ENCODE measurements around the gene ASF1B.

The ASF1B gene

DNA sequence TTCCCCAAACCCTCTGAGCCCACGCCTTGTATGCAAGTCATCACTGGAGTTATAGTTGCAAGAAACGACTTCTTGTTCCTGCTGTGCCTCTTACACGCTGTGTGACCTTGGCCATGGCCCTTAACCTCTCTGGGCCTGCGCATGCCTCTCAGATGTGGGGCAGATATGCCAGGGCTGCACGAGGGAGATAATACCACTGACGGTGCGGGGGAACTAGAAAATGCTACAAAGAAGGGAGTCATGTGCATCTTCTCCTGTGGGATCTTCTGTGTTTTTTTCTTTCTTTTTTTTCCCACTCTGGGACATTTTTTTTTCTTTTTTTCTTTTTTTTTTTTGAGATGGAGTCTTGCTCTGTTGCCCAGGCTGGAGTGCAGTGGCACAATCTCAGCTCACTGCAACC, 41.5 kb downstream of the ASF1B start:
- TF ChIP-seq, protein P1, sequence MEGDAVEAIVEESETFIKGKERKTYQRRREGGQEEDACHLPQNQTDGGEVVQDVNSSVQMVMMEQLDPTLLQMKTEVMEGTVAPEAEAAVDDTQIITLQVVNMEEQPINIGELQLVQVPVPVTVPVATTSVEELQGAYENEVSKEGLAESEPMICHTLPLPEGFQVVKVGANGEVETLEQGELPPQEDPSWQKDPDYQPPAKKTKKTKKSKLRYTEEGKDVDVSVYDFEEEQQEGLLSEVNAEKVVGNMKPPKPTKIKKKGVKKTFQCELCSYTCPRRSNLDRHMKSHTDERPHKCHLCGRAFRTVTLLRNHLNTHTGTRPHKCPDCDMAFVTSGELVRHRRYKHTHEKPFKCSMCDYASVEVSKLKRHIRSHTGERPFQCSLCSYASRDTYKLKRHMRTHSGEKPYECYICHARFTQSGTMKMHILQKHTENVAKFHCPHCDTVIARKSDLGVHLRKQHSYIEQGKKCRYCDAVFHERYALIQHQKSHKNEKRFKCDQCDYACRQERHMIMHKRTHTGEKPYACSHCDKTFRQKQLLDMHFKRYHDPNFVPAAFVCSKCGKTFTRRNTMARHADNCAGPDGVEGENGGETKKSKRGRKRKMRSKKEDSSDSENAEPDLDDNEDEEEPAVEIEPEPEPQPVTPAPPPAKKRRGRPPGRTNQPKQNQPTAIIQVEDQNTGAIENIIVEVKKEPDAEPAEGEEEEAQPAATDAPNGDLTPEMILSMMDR (IDR thresholded peaks at IDR 0.05) = no peak
- no peak overlapping the region for H3K4me3 ChIP-seq (ENCODE audit: low read depth in 1 of 2, low read length in 1 of 2)
- peaks cover 70% of the 10 kb centered on the region for H3K36me3 ChIP-seq
- H3K27ac ChIP-seq = peak overlapping the region; percentile 32
- H3K27me3 ChIP-seq = no peaks in the 10 kb centered on the region
- no peaks in the 10 kb centered on the region for H3K9me3 ChIP-seq
- peaks cover 11 to 12% of the 10 kb centered on the region in 2 experiments for H3K4me1 ChIP-seq (ENCODE audit: control insufficient read depth in 1 of 2, insufficient read depth in 1 of 2, low read depth in 1 of 2, low read length in 1 of 2)

GRCh38 chr19:14093117-14093823, 43.1 kb downstream of the ASF1B start:
- Histone ChIP-seq H3K27me3 (peaks cover 6% of the 10 kb centered on the region), H3K27ac (no peak overlapping the region), H3K9me3 (no peaks in the 10 kb centered on the region), H3K4me1 (ENCODE audit: control insufficient read depth in 1 of 2, insufficient read depth in 1 of 2, low read depth in 1 of 2, low read length in 1 of 2) (peaks cover 17 to 20% of the 10 kb centered on the region in 2 experiments), H3K36me3 (peaks cover 54% of the 10 kb centered on the region), H3K4me3 (ENCODE audit: low read depth in 1 of 2, low read length in 1 of 2) (no peak overlapping the region)
- TF ChIP-seq, protein P1 (IDR thresholded peaks at IDR 0.05) = no peak

DNA sequence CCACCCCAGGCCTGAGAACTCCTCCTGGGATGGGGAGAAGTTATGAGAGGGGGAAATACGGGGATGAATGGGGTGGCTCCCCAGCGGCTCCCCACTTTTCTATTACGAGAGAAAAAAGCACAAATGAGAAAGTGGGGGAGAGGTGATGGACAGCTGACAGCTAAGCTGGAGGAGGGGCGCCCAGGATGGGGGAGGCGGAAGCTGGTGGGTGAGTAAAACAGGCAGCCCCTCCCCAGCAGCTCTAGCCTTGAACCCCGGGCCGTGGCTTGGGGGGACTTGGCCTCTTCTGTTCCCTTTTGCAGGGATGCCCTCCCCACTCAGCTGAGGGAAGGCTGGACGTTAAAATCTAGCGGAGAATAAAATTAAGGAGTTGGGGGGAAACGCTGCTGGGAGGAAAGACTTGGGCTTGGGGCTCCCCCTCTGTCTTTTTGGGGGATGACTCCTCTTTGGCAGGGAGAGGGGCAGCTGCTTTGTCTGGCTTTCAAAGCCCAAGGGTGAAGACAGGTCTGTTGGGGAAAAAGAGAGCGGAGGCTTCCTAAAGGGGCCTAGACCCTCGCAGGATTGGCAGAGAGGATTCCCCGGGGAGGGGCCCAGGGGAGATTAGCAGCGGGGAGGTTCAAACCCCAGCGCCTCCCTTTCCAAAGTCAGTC, 44.5 kb downstream of the ASF1B start:
- Histone ChIP-seq H3K27me3 (peaks cover 6% of the 10 kb centered on the region), H3K4me3 (ENCODE audit: low read depth in 1 of 2, low read length in 1 of 2) (peak overlapping the region; percentile 58 to 63), H3K36me3 (peaks cover 41% of the 10 kb centered on the region), H3K4me1 (ENCODE audit: control insufficient read depth in 1 of 2, insufficient read depth in 1 of 2, low read depth in 1 of 2, low read length in 1 of 2) (peaks cover 17 to 20% of the 10 kb centered on the region in 2 experiments), H3K9me3 (no peaks in the 10 kb centered on the region), H3K27ac (no peak overlapping the region)
- TF ChIP-seq, protein P1 (IDR thresholded peaks at IDR 0.05) = no peak

DNA sequence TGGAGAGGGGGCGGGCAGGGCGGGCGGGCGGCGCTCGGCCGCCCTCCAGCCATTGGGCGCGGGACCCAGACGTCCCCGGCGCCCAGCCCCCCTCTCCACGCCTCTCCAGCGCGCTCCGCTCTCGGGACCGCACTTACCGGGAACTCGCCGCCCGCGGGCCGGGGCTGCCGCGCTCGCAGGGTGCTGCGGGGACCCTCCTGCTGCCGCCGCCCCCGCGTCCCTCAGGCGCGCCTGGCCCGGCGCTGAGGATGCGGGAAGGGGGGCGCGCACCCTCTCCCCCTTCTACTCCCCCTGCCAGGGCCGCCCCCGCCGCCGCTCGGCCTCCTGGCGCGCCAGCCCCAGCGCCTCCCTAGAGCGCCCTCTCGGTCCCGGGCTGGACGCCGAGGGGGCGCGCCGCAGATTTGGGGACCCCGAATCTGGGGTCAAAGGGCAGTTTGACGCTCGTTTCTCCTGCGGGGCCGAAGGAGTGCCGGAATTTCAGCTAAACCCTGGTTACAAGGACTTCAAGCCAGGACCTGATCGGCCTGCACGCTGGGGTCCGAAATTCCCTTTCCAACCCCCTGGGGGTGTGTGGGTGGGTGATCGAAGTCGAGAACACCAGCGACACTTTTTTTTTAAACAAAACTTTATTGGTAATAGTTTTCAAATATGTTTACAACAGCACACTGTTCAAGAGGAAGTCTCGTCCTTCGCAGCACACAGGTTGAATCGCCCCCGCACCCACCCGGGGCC, 45.1 kb downstream of the ASF1B start:
- Histone ChIP-seq H3K27ac (peak overlapping the region; percentile 47), H3K4me1 (ENCODE audit: control insufficient read depth in 1 of 2, insufficient read depth in 1 of 2, low read depth in 1 of 2, low read length in 1 of 2) (peaks cover 17 to 20% of the 10 kb centered on the region in 2 experiments), H3K4me3 (ENCODE audit: low read depth in 1 of 2, low read length in 1 of 2) (peak overlapping the region; percentile 58 to 63), H3K36me3 (peaks cover 34% of the 10 kb centered on the region), H3K27me3 (peaks cover 6% of the 10 kb centered on the region), H3K9me3 (no peaks in the 10 kb centered on the region)
- TF ChIP-seq, protein P1 (IDR thresholded peaks at IDR 0.05) = no peak

GRCh38 chr19:14090509-14091080, 45.8 kb downstream of the ASF1B start, which contains the start of gene SAMD1:
Gene SAMD1 (minus strand): TSS chr19:14090751.
- TF ChIP-seq, protein P1 (IDR thresholded peaks at IDR 0.05) = no peak
- Histone ChIP-seq H3K4me3 (ENCODE audit: low read depth in 1 of 2, low read length in 1 of 2) (peak within 1 kb of the TSS; percentile 63 to 64), H3K4me1 (ENCODE audit: control insufficient read depth in 1 of 2, insufficient read depth in 1 of 2, low read depth in 1 of 2, low read length in 1 of 2) (peaks cover 17 to 20% of the 10 kb centered on the region in 2 experiments), H3K36me3 (peaks cover 27% of the 10 kb centered on the region), H3K27me3 (peaks cover 6% of the 10 kb centered on the region), H3K27ac (peak within 1 kb of the TSS; percentile 47), H3K9me3 (no peaks in the 10 kb centered on the region)
